HUES64 (cell line): ENCODE data around the gene ERI3.

Experiments used
- H3K27ac ChIP-seq: 2 replicates; pipeline ENCODE4 v1.7.0; 2013; ENCODE audit warnings: low read depth, low read length, inconsistent platforms
- H3K27me3 ChIP-seq: 2 replicates; pipeline ENCODE4 v1.6.1; 2013; ENCODE audit warnings: mild to moderate bottlenecking, low read length; ENCODE audit not compliant: insufficient read depth
- H3K36me3 ChIP-seq: 2 replicates; pipeline ENCODE4 v1.6.1; 2013; ENCODE audit warnings: mild to moderate bottlenecking, low read length; ENCODE audit not compliant: insufficient read depth
- H3K4me1 ChIP-seq: 2 replicates; pipeline ENCODE4 v1.6.1; 2013; ENCODE audit warnings: mild to moderate bottlenecking, low read length, moderate library complexity; ENCODE audit not compliant: insufficient read depth
- H3K4me3 ChIP-seq: 2 replicates; pipeline ENCODE4 v1.5.1; 2013; ENCODE audit warnings: mild to moderate bottlenecking, low read length, moderate library complexity
- H3K9ac ChIP-seq: 2 replicates; pipeline ENCODE4 v1.6.1; 2013; ENCODE audit warnings: mild to moderate bottlenecking, low read depth, low read length
- H3K9me3 ChIP-seq: 2 replicates; pipeline ENCODE4 v1.6.1; 2013; ENCODE audit warnings: low read depth, low read length; ENCODE audit not compliant: insufficient read depth
- WGBS: fragments of 150-250, 120-280 bp; methylation state at CpG from one replicate; pipeline ENCODE4 v1.1.7; 2013; ENCODE audit warnings: missing lambda C conversion rate; 5-methylcytosine and 5-hydroxymethylcytosine counted together

ERI3 gene

GRCh38 chr1:44281962-44282703, 72.9 kb downstream of the ERI3 start:
- 100% methylated on average over 1 of the region's 1 CpG for WGBS
- Histone ChIP-seq H3K27ac (no peak overlapping the region), H3K36me3 (peaks cover 42% of the 10 kb centered on the region)

DNA sequence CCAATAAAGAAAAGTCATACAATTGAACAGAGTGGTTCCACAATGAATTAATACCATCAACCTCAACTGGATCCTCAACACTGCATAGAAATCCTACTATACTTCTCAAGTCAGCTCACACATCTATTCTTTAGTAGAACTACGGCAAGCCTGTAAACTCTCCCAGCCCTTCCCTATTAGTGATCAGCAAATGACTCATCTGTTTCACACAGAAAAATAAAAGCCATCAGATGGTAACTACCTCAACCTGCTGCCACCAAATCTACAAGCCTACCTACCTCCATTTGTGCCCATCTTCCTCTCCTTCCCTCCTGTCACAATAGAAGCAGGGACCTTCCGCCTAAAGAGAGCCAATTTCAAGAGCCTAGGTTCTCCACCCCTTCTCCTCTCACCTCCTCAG, 78.2 kb downstream of the ERI3 start:
- 91% methylated on average over 2 of the region's 2 CpGs for WGBS
- Histone ChIP-seq H3K4me1 (peaks cover 9% of the 10 kb centered on the region), H3K9me3 (no peaks in the 10 kb centered on the region), H3K4me3 (no peak overlapping the region), H3K9ac (no peak overlapping the region), H3K36me3 (peaks cover 4% of the 10 kb centered on the region), H3K27me3 (no peaks in the 10 kb centered on the region), H3K27ac (no peak overlapping the region)

More at GRCh38 chr1:44281962-44282703, 72.9 kb downstream of the ERI3 start:
- Histone ChIP-seq H3K9me3 (no peaks in the 10 kb centered on the region), H3K27me3 (no peaks in the 10 kb centered on the region), H3K4me3 (no peak overlapping the region), H3K4me1 (no peaks in the 10 kb centered on the region), H3K9ac (no peak overlapping the region)

DNA sequence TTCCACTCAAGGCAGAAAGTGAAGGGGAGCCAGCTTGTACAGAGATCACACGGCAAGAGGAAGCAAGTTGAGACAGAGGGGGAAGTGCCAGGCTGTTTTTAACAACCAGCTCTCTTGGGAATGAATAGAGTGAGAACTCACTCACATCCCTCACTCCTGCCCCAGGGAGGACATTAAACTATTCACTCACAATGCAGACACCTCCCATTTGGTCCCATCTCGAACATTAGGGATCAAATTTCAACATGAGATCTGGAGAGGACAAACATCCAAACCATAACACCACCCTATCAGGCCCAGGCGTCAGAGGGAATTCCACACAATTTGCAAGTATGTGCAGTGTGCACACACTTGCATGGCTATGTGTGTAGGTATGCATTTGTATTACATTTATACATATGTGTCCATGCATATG, 79.1 kb downstream of the ERI3 start:
- H3K4me3 ChIP-seq = no peak overlapping the region
- no peak overlapping the region for H3K9ac ChIP-seq
- peaks cover 9% of the 10 kb centered on the region for H3K4me1 ChIP-seq
- 45% methylated on average over 2 of the region's 3 CpGs for WGBS
- no peaks in the 10 kb centered on the region for H3K27me3 ChIP-seq
- no peaks in the 10 kb centered on the region; the same call in 1 of the 2 replicates for H3K36me3 ChIP-seq
- H3K27ac ChIP-seq = no peak overlapping the region
- H3K9me3 ChIP-seq = no peaks in the 10 kb centered on the region

DNA sequence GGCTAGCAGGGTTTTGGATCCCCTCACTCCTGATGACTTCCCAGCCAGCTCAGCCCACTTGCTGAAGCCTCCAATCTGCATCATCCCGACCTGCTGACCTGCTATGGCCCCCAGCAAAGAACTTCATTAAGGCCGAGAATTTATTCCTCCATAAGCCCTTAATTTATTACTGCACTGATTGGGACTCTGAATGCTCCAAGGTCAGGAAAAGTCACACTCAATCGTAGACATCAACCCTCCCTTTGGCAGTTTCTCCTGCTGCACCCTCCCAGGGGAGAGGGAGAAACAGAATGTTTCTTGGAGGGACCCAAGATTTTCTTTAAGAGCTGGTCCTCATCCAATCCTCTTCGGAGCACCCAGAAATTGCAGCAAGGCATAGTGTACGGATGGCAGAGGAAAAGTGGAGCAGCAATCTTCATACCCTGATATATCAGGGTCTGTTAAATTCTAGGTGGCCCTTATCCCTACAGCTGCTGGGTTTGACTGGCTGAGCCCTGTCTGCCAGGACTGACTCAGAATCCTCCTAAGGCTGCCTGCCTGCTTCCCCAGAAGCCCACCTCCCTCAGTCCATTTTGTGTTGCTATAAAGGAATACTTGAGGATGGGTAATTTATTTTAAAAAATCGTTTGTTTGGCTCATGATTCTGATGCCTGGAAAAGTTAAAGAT, 79.6 kb downstream of the ERI3 start:
- no peaks in the 10 kb centered on the region for H3K27me3 ChIP-seq
- H3K4me3 ChIP-seq = no peak overlapping the region
- 83% methylated on average over 6 of the region's 6 CpGs for WGBS
- H3K27ac ChIP-seq = no peak overlapping the region
- peaks cover 9% of the 10 kb centered on the region for H3K4me1 ChIP-seq
- no peaks in the 10 kb centered on the region for H3K9me3 ChIP-seq
- H3K36me3 ChIP-seq = no peaks in the 10 kb centered on the region
- H3K9ac ChIP-seq = no peak overlapping the region

DNA sequence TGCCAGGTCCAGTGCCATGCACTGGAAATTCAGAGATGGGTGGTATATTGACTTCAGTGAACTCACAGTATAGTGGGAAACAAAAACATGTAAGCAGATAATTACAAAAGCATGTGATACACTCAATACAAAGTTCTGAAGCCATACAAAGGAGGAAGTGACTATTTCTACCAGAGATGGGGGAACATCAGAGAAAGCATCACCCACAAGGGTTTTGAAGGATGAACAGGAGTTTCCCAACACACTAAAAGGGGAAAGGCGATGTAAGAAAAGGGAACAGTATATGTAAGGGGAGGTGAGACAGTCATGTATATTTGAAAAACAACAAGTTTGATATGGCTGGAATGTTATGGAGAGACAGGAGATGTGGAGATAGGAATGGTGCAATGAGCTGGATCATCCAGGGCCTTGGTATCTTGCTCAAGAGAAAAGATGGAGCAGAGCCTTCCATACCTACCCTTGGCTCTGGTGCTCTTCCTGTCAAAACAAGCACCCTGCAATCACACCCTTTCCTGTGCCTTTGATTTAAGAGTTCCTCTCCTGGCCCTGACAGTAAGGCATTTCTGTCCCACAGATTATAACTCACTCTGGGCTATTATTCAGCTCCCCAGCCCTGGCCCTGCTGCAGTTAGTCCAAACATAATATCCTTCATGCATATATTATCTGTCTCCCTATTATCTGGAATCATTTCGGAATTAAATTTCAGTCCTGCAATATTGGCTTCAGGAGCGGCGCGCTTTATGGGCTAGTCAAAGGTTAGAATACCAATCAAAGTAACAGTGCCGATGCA, 81.3 kb downstream of the ERI3 start:
- WGBS = 93% methylated on average over 6 of the region's 6 CpGs
- no peak overlapping the region for H3K27ac ChIP-seq
- H3K4me1 ChIP-seq = peaks cover 9% of the 10 kb centered on the region
- H3K27me3 ChIP-seq = no peaks in the 10 kb centered on the region
- H3K9me3 ChIP-seq = no peaks in the 10 kb centered on the region
- no peak overlapping the region for H3K4me3 ChIP-seq
- H3K36me3 ChIP-seq = no peaks in the 10 kb centered on the region
- H3K9ac ChIP-seq = no peak overlapping the region

GRCh38 chr1:44272992-44273391, 82.1 kb downstream of the ERI3 start:
- Histone ChIP-seq H3K27me3 (no peaks in the 10 kb centered on the region), H3K9me3 (no peaks in the 10 kb centered on the region), H3K4me3 (no peak overlapping the region), H3K9ac (no peak overlapping the region), H3K4me1 (peaks cover 9% of the 10 kb centered on the region), H3K36me3 (no peaks in the 10 kb centered on the region), H3K27ac (no peak overlapping the region)
- 97% methylated on average over 3 of the region's 3 CpGs for WGBS

DNA sequence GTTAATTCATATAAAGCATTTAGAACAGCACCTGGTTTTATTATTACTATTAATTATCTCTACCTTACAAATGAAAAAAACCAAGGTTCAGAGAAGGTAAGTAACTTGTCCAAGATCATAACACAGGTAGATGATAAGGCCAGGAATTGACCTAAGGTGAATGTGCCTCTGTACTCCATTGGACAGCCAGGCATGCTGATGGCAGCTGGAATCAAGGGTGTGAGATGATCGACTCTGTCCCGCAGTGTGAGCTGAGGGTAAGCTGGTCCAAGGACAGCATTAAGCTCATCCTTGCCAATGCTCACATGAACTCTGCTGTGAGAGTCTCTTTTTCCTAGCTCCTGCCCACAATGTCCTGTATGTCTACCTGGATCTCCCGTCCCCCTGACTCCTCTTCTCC, 83.4 kb downstream of the ERI3 start:
- Histone ChIP-seq H3K9me3 (no peaks in the 10 kb centered on the region), H3K4me1 (peaks cover 9% of the 10 kb centered on the region), H3K9ac (no peak overlapping the region), H3K36me3 (no peaks in the 10 kb centered on the region), H3K27me3 (no peaks in the 10 kb centered on the region), H3K27ac (no peak overlapping the region), H3K4me3 (no peak overlapping the region)
- whole genome bisulfite sequencing = 95% methylated on average over 3 of the region's 3 CpGs

GRCh38 chr1:44270686-44271628, 84.1 kb downstream of the ERI3 start:
- Histone ChIP-seq H3K27me3 (no peaks in the 10 kb centered on the region), H3K4me1 (peaks cover 6% of the 10 kb centered on the region), H3K36me3 (no peaks in the 10 kb centered on the region), H3K4me3 (no peak overlapping the region), H3K9me3 (no peaks in the 10 kb centered on the region), H3K9ac (no peak overlapping the region), H3K27ac (no peak overlapping the region)
- WGBS = 86% methylated on average over 6 of the region's 6 CpGs

DNA sequence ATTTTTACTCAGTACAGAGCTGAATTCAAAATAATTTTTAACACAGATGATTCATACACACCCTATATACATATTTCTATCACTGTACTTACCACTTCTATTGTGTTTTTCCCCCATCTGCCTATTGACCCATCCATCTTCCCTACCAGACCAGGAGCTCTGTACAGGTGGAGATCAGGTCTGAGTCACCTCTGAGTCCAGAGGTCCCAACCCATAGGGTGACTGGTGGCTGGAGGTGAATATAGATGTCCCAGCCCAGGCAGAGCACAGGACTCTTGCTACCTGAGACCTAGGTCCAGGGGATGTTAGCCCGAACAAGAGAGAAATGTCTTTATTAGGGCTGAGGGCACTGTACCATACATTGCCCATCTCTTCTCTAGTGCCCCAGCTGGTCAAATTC, 87.0 kb downstream of the ERI3 start:
- Histone ChIP-seq H3K4me1 (peaks cover 10% of the 10 kb centered on the region; the same call in 1 of the 2 replicates), H3K27ac (no peak overlapping the region), H3K36me3 (no peaks in the 10 kb centered on the region), H3K27me3 (no peaks in the 10 kb centered on the region), H3K9ac (no peak overlapping the region), H3K4me3 (no peak overlapping the region), H3K9me3 (no peaks in the 10 kb centered on the region)
- WGBS = 86% methylated on average over 1 of the region's 1 CpG

DNA sequence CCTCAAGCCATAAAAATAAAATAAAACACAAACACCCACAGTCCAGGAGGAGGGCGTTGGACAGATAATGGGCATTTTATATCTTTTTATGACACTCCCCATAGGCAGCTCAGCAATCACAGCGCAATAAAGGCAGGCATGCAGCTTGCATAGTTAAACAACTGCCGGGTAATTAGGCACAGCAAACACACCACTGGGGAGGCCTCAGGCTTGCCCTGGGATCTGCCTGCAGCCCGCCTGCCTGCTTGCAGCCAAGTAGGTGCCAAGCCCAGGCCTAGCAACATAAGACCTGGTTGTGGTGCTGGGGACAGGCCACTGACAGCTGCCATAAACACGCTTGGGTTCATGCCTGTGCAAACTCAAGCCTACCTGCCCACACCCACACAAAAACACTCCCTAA, 87.6 kb downstream of the ERI3 start:
- H3K9ac ChIP-seq = no peak overlapping the region
- H3K4me3 ChIP-seq = no peak overlapping the region
- no peak overlapping the region for H3K27ac ChIP-seq
- no peaks in the 10 kb centered on the region for H3K9me3 ChIP-seq
- H3K27me3 ChIP-seq = no peaks in the 10 kb centered on the region
- H3K4me1 ChIP-seq = peaks cover 12% of the 10 kb centered on the region; the same call in 1 of the 2 replicates
- 94% methylated on average over 5 of the region's 5 CpGs for WGBS
- H3K36me3 ChIP-seq = no peaks in the 10 kb centered on the region
